Measurements from ENCODE around the gene ABTB2. TPM values are rescaled to one million over a fixed set of nuclear protein-coding genes. Genes with fewer than 3 reads are reported as not detected.
A peak's percentile ranks its signal among the peaks of the same experiment; 100 is the strongest.

Gene ABTB2
- total and polyA plus RNA-seq, 3 experiments from 2014 or later, result 0.05 to 5.5 (median 5.4) TPM

DNA sequence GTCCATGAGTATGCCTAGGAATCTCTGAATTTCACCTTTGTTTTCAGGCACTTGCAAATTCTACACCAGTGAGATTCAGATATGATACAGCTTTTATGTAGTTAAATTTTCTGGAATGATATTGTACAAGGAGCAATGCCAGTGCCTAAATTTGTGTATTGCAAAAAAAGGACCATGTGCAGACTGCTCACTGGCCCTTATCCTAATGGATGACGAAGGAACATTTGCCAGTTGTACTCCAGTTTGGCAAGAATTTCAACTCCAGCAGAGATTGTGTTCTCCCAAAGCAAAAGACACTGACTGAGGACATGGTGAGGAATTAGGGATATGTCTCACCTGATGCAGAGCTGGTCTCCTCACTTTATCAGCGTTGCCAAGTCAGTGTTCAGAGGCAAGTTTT, 243.8 kb downstream of the ABTB2 start:
- ChIA-PET CTCF (interaction anchor here (1.4 kb wide), 1 partner anchor 12 kb away, joined by 3 read pairs; no protein-coding TSS in a partner anchor), POLR2A (no interaction called here)
- no peak for DNase-seq
- no peaks in the 10 kb centered on the region for H3K9me3 ChIP-seq (ENCODE audit: low read length)
- H3K4me1 ChIP-seq (ENCODE audit: insufficient read depth, low read length), result no peaks in the 10 kb centered on the region
- H3K27me3 ChIP-seq (ENCODE audit: insufficient read depth, low read length, poor library complexity, severe bottlenecking), result no peaks in the 10 kb centered on the region
- Mint-ChIP-seq H3K27ac (no peak overlapping the region), H3K4me1 (peaks cover 12 to 18% (median 12%) of the 10 kb centered on the region in 3 donors), H3K36me3 (peaks cover 6 to 95% (median 35%) of the 10 kb centered on the region in 3 donors), H3K9me3 (no peaks in the 10 kb centered on the region), H3K4me3 (no peak overlapping the region), H3K27me3 (no peaks in the 10 kb centered on the region)
- no peak overlapping the region for H3K27ac ChIP-seq (ENCODE audit: low read depth, low read length)
- H3K4me3 ChIP-seq (ENCODE audit: low read length), result no peak overlapping the region
- H3K36me3 ChIP-seq (ENCODE audit: insufficient read depth, low read length), result peaks cover 73% of the 10 kb centered on the region

DNA sequence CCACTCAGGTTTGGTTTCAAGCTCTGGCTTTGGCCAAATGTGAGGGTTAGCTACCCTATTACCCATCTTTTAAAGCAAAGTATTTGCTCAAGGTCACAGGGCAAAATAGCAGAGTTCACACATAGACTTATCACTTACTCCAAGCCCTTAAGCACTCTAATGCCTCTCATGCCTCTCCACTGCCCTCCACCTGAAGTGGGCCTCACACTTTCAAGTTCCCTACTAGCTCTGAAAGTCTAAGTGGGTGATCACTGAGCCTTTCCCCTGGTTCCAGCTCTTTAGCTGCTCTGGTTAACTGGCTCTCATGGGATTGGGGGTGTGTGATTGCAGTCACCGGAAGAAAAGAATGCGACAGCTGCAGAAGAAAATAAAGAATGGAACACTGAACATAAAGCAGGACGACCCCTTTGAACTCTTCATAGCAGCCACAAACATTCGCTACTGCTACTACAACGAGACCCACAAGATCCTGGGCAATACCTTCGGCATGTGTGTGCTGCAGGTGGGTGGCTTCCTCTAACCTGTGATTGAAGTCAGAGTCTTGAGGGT, 246.0 kb downstream of the ABTB2 start:
- no peaks in the 10 kb centered on the region for H3K27me3 ChIP-seq (ENCODE audit: insufficient read depth, low read length, poor library complexity, severe bottlenecking)
- H3K36me3 Mint-ChIP-seq, result peaks cover 7 to 89% (median 32%) of the 10 kb centered on the region in 3 donors
- CTCF ChIA-PET, result interaction anchor here (0.5 to 1.7 kb wide), 2 partner anchors 113 to 115 kb away, joined by 3 to 5 read pairs; no protein-coding TSS in a partner anchor
- no peak for DNase-seq
- H3K27ac Mint-ChIP-seq, result no peak overlapping the region
- no peak overlapping the region for H3K4me3 Mint-ChIP-seq
- H3K4me3 ChIP-seq (ENCODE audit: low read length), result no peak overlapping the region
- no peaks in the 10 kb centered on the region for H3K9me3 Mint-ChIP-seq
- H3K27ac ChIP-seq (ENCODE audit: low read depth, low read length), result no peak overlapping the region
- H3K4me1 ChIP-seq (ENCODE audit: insufficient read depth, low read length), result peaks cover under 1% of the 10 kb centered on the region
- H3K9me3 ChIP-seq (ENCODE audit: low read length), result no peaks in the 10 kb centered on the region
- H3K4me1 Mint-ChIP-seq, result peaks cover 22 to 35% (median 31%) of the 10 kb centered on the region in 3 donors
- POLR2A ChIA-PET, result no interaction called here
- H3K27me3 Mint-ChIP-seq, result no peaks in the 10 kb centered on the region
- H3K36me3 ChIP-seq (ENCODE audit: insufficient read depth, low read length), result peaks cover 60% of the 10 kb centered on the region

DNA sequence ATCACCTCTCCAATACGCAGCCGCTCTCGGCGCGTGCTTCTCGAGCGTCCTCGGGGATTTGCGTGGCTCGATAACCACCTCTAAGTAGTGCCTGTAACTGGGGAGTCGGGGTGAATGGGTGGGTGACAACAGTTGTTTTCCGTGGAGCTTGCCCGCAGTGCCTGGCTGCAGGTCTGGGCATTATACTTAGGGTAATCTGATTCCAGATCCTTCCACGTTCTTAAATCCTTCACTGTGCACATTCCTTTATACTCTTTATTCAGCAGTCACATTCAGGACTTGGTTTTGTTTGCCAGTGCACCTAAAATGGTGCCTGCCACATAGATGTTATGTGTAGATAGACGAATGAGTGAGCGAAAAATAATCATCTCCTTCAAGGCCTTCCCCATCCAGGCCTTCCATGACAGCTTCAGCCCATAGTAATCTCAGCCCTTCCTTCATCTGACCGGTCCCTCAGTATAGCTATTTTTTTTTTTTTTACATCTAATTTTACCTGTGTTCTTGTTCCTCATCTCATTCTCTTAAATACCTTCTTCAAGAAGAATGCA, 251.8 kb downstream of the ABTB2 start:
- Mint-ChIP-seq H3K9me3 (peaks cover 0 to 4% (median 0%) of the 10 kb centered on the region in 5 donors), H3K27ac (peak overlapping the region; percentile 98 to 99 (median 99)), H3K4me1 (peaks cover 52 to 67% (median 64%) of the 10 kb centered on the region in 3 donors), H3K36me3 (peaks cover 7 to 52% (median 10%) of the 10 kb centered on the region in 3 donors), H3K27me3 (peaks cover 0 to 6% of the 10 kb centered on the region in 2 donors), H3K4me3 (peak overlapping the region; percentile 94 to 99 (median 96))
- peak overlapping the region; percentile 92 for H3K27ac ChIP-seq (ENCODE audit: low read depth, low read length)
- CTCF ChIA-PET, result interaction anchor here (0.9 to 2.5 kb wide), 3 partner anchors 21 to 118 kb away, joined by 3 to 7 read pairs (median 4); no protein-coding TSS in a partner anchor
- no peak for DNase-seq
- POLR2A ChIA-PET, result interaction anchor here (1.2 to 2.4 kb wide), 3 partner anchors 20 to 251 kb away, joined by 3 to 54 read pairs (median 4); partner anchors contain the start of genes ABTB2 and CAPRIN1
- H3K4me1 ChIP-seq (ENCODE audit: insufficient read depth, low read length), result peaks cover 25% of the 10 kb centered on the region
- no peaks in the 10 kb centered on the region for H3K9me3 ChIP-seq (ENCODE audit: low read length)
- H3K4me3 ChIP-seq (ENCODE audit: low read length), result peak overlapping the region; percentile 84
- H3K36me3 ChIP-seq (ENCODE audit: insufficient read depth, low read length), result peaks cover 14% of the 10 kb centered on the region
- H3K27me3 ChIP-seq (ENCODE audit: insufficient read depth, low read length, poor library complexity, severe bottlenecking), result no peaks in the 10 kb centered on the region

DNA sequence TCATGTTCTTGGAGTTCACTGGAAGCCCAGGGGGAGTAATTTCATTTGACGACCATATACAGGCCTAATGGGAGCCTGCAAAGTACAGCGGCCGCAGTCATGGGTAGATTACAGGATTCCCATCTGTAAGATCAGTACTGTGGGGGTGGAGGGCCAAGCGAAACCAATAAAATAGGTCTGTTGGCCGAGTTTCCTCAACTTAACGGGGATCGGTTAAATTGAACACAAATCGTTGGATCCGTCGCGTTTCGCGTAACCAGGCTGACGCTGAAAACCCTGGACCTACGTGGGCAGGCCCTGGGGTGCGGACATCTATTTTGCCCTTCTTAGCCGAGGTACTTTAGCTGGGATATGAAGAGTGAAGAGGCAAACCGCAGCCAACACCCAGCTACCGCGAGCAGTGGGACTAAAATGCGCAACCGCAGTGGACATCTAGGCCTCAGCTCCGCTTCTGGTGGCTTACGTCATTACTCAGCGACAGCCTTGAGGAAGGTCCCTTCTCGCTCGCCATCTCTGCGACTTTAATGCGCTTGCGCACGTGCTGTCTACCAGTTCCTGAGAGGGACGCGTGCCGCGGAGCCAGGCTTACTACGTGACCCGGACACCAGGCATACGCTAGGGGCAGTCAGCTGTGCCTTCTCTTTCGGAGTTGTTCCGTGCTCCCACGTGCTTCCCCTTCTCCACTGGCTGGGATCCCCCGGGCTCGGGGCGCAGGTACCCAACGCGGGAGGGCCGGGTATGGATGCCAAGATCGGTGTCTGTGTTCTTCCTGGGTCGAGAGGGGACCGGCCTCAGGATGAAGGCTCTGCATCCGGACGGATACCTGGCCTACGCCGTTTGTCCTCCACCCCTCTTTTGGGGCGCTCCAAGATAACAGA, 252.5 kb downstream of the ABTB2 start, which contains the start of gene NAT10:
Gene NAT10 (plus strand): TSS at position 551 of the 878 bp plus-strand sequence. CDS start 2,597 bp downstream, outside the sequence.
- peaks cover 7 to 51% (median 10%) of the 10 kb centered on the region in 3 donors for H3K36me3 Mint-ChIP-seq
- peak within 1 kb of the TSS; percentile 94 to 99 (median 96) for H3K4me3 Mint-ChIP-seq
- peaks cover 0 to 4% (median 0%) of the 10 kb centered on the region in 5 donors for H3K9me3 Mint-ChIP-seq
- Histone ChIP-seq H3K4me1 (ENCODE audit: insufficient read depth, low read length) (peaks cover 25% of the 10 kb centered on the region), H3K27me3 (ENCODE audit: insufficient read depth, low read length, poor library complexity, severe bottlenecking) (no peaks in the 10 kb centered on the region), H3K36me3 (ENCODE audit: insufficient read depth, low read length) (peaks cover 12% of the 10 kb centered on the region), H3K27ac (ENCODE audit: low read depth, low read length) (peak within 1 kb of the TSS; percentile 92), H3K4me3 (ENCODE audit: low read length) (peak within 1 kb of the TSS; percentile 84), H3K9me3 (ENCODE audit: low read length) (no peaks in the 10 kb centered on the region)
- H3K27me3 Mint-ChIP-seq, result peaks cover 0 to 6% of the 10 kb centered on the region in 2 donors
- CTCF ChIA-PET, result interaction anchor here (0.9 to 2.5 kb wide), 4 partner anchors 20 to 117 kb away, joined by 3 to 7 read pairs (median 5); no protein-coding TSS in a partner anchor
- peak; percentile 92 to 98 (median 97) for DNase-seq
- H3K27ac Mint-ChIP-seq, result peak within 1 kb of the TSS; percentile 98 to 99 (median 99)
- POLR2A ChIA-PET, result interaction anchor here (0.6 to 2.4 kb wide), 5 partner anchors 10 to 267 kb away, joined by 3 to 54 read pairs (median 3); partner anchors contain the start of gene CAPRIN1
- peaks cover 52 to 66% (median 63%) of the 10 kb centered on the region in 3 donors for H3K4me1 Mint-ChIP-seq

DNA sequence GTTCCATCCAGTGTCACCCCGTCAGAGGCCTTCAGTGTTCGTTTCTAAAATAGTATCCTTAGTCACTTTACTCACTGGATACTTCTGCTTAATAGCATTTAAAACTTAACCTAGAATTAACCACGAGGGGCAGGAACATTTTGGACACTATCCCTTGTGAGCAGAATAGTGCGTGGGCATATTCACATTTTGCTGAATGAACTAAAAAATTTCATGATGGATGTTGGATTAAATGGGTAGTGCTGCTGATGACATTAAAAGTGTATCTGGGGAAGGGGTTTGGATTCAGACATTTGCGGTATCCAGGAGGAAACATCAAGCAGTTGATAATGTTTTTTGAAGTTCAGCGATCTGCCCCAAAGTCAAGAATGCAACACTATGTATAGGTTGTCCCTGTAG, 253.1 kb downstream of the ABTB2 start:
- Histone ChIP-seq H3K27me3 (ENCODE audit: insufficient read depth, low read length, poor library complexity, severe bottlenecking) (no peaks in the 10 kb centered on the region), H3K27ac (ENCODE audit: low read depth, low read length) (peak overlapping the region; percentile 92), H3K9me3 (ENCODE audit: low read length) (no peaks in the 10 kb centered on the region), H3K4me3 (ENCODE audit: low read length) (peak overlapping the region; percentile 84), H3K4me1 (ENCODE audit: insufficient read depth, low read length) (peaks cover 25% of the 10 kb centered on the region), H3K36me3 (ENCODE audit: insufficient read depth, low read length) (peaks cover 11% of the 10 kb centered on the region)
- ChIA-PET POLR2A (interaction anchor here (0.6 to 2.4 kb wide), 4 partner anchors 9 to 254 kb away, joined by 3 to 54 read pairs (median 4); partner anchors contain the start of gene CAPRIN1), CTCF (interaction anchor here (0.9 to 2.5 kb wide), 3 partner anchors 19 to 108 kb away, joined by 4 to 7 read pairs (median 6); no protein-coding TSS in a partner anchor)
- Mint-ChIP-seq H3K4me1 (peaks cover 49 to 62% (median 58%) of the 10 kb centered on the region in 3 donors), H3K36me3 (peaks cover 6 to 51% (median 7%) of the 10 kb centered on the region in 3 donors), H3K27me3 (peaks cover 0 to 6% of the 10 kb centered on the region in 2 donors), H3K27ac (peak overlapping the region; percentile 98 to 99 (median 99)), H3K9me3 (peaks cover 0 to 4% (median 0%) of the 10 kb centered on the region in 5 donors), H3K4me3 (peak overlapping the region; percentile 94 to 99 (median 96))
- DNase-seq, result no peak

Other genes with a start within 250 kb of the ABTB2 start
- 10 to 100 TPM; 21.8 to 23.4 TPM for gene CAT, start 80.9 kb upstream of the ABTB2 start, total RNA-seq
- gene CAT, start 80.9 kb upstream of the ABTB2 start, polyA plus RNA-seq, result 80.4 TPM
- gene ELF5, start 155.8 kb upstream of the ABTB2 start, total RNA-seq, result not detected
- not detected for gene ELF5, start 155.8 kb upstream of the ABTB2 start, polyA plus RNA-seq

Data from CD8-positive, alpha-beta memory T cell (primary cell).